ENCODE results near the gene COLEC12. TPM values are rescaled to one million over a fixed set of nuclear protein-coding genes. Genes with fewer than 3 reads are reported as not detected.

The COLEC12 gene
- total and polyA plus RNA-seq, 2 experiments from 2014 or later = 61.1 to 69.0 TPM

DNA sequence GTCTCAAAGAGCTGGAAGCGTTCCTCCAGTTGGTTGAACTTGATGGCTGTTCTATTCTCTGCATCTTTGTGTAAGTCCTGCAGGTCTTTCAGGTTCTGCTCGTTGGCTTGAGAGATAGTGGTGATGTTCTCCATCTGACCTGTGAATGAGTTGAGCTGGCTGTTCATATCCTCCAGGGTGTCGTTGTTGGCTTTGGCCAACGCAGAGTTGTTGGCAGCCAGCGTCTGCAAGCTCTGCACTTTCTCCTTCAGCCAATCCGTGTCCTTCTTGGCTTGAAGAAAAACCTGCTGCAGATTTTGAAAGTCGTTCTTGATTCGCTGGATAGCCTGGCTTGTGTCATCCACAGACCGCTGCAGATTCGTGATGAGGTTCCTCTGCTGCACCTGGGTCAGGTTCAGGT is 153.9 kb downstream of the COLEC12 start:
- Histone ChIP-seq H3K36me3 (peaks cover 9% of the 10 kb centered on the region), H3K4me3 (no peak overlapping the region), H3K4me1 (ENCODE audit: low read depth) (peaks cover 18% of the 10 kb centered on the region), H3K27ac (no peak overlapping the region), H3K9me3 (ENCODE audit: low read depth) (no peaks in the 10 kb centered on the region), H3K27me3 (no peaks in the 10 kb centered on the region)
- TF ChIP-seq, protein P1, sequence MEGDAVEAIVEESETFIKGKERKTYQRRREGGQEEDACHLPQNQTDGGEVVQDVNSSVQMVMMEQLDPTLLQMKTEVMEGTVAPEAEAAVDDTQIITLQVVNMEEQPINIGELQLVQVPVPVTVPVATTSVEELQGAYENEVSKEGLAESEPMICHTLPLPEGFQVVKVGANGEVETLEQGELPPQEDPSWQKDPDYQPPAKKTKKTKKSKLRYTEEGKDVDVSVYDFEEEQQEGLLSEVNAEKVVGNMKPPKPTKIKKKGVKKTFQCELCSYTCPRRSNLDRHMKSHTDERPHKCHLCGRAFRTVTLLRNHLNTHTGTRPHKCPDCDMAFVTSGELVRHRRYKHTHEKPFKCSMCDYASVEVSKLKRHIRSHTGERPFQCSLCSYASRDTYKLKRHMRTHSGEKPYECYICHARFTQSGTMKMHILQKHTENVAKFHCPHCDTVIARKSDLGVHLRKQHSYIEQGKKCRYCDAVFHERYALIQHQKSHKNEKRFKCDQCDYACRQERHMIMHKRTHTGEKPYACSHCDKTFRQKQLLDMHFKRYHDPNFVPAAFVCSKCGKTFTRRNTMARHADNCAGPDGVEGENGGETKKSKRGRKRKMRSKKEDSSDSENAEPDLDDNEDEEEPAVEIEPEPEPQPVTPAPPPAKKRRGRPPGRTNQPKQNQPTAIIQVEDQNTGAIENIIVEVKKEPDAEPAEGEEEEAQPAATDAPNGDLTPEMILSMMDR (IDR thresholded peaks at IDR 0.05; ENCODE audit: low read depth, low read length) = no peak
- no peak for DNase-seq (ENCODE audit: low read depth in 1 of 2, low spot score in 1 of 2)

DNA sequence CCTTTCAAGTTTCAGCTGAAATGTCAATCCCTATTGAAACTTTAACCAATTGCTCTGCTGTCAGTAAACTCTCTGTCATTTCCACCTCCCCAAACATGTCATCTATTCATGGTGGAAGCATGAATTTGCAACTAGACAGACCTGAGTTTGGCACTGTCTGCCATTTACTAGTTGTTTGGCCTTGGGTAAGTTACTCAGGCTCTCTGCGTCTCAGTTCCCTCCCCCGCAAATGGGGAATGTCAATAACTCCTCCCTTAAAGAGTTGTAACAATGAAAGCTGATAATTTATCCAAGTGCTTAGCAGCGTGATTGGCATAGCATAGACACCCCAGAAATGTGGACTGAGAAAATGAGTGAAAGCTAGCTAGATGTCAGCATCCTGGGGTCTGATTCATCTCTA is 159.4 kb downstream of the COLEC12 start:
- no peak for DNase-seq (ENCODE audit: low read depth in 1 of 2, low spot score in 1 of 2)
- Histone ChIP-seq H3K4me1 (ENCODE audit: low read depth) (peaks cover 18% of the 10 kb centered on the region), H3K36me3 (peaks cover 6% of the 10 kb centered on the region), H3K9me3 (ENCODE audit: low read depth) (no peaks in the 10 kb centered on the region), H3K27ac (no peak overlapping the region), H3K27me3 (no peaks in the 10 kb centered on the region), H3K4me3 (no peak overlapping the region)
- TF ChIP-seq, protein P1 (IDR thresholded peaks at IDR 0.05; ENCODE audit: low read depth, low read length) = no peak

DNA sequence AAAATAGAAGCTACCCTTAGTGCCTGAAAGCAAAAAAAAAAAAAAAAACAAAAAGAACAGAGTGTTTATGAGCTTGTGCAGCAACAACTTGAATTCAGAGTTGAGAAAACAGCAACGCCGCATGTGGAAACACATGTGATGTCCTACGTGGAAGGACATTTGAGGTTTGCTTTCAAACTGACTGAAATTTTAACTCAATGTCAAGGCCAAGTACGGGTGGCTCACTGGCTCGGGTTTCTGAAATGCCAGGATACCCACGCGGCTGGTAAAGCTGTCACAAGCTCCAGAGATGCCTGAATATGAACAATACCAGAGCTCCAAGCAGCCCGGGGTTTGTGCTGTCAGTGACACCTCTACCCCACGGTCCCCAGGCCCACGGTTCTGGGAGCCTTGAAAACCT is 160.5 kb downstream of the COLEC12 start:
- H3K27ac ChIP-seq = no peak overlapping the region
- H3K9me3 ChIP-seq (ENCODE audit: low read depth) = no peaks in the 10 kb centered on the region
- no peaks in the 10 kb centered on the region for H3K27me3 ChIP-seq
- TF ChIP-seq, protein P1 (IDR thresholded peaks at IDR 0.05; ENCODE audit: low read depth, low read length) = no peak
- no peaks in the 10 kb centered on the region for H3K36me3 ChIP-seq
- H3K4me1 ChIP-seq (ENCODE audit: low read depth) = peaks cover 17% of the 10 kb centered on the region
- DNase-seq (ENCODE audit: low read depth in 1 of 2, low spot score in 1 of 2) = no peak
- H3K4me3 ChIP-seq = no peak overlapping the region

DNA sequence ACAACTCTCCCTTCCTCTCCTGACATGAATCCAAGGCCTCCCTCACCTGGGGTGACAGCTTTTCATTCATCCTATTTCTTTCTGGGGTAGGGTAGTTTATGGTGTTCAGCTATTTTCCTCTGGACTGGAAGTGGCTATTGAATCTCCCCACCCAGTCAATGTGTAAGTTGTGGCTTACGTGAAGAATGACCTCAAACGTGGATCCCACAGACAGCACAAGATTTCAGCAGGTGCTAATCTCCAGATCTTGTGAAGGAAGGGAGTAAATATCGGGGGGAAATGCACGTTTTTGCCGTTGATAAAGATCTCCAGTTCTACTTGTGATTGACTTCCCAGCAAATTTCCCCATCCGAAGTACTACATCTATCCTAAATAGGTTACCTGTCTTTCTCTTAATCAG is 161.3 kb downstream of the COLEC12 start:
- no peaks in the 10 kb centered on the region for H3K36me3 ChIP-seq
- TF ChIP-seq, protein P1 (IDR thresholded peaks at IDR 0.05; ENCODE audit: low read depth, low read length) = no peak
- DNase-seq (ENCODE audit: low read depth in 1 of 2, low spot score in 1 of 2) = no peak
- H3K4me3 ChIP-seq = no peak overlapping the region
- H3K4me1 ChIP-seq (ENCODE audit: low read depth) = peaks cover 9% of the 10 kb centered on the region
- H3K27ac ChIP-seq = no peak overlapping the region
- no peaks in the 10 kb centered on the region for H3K9me3 ChIP-seq (ENCODE audit: low read depth)
- H3K27me3 ChIP-seq = no peaks in the 10 kb centered on the region

DNA sequence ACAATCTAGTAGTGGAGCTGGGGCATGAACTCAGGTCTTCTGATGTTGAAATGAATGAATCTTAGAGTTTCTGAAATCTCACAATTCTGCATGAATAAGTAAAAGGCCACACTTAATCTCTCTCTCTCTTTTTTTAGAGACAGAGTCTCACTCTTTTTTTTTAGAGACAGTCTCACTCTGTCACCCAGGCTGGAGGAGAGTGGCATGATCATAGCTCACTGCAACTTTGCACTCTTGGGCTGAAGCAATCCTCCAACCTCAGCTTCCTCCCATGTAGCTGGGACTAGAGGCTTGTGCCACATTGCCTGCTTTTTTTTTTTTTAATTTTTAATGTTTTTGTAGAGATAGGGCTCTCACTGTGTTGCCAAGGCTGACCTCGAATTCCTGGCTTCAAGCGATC is 163.8 kb downstream of the COLEC12 start:
- DNase-seq (ENCODE audit: low read depth in 1 of 2, low spot score in 1 of 2) = no peak
- Histone ChIP-seq H3K9me3 (ENCODE audit: low read depth) (no peaks in the 10 kb centered on the region), H3K4me3 (no peak overlapping the region), H3K27me3 (no peaks in the 10 kb centered on the region), H3K36me3 (no peaks in the 10 kb centered on the region), H3K4me1 (ENCODE audit: low read depth) (no peaks in the 10 kb centered on the region), H3K27ac (no peak overlapping the region)
- TF ChIP-seq, protein P1 (IDR thresholded peaks at IDR 0.05; ENCODE audit: low read depth, low read length) = no peak

DNA sequence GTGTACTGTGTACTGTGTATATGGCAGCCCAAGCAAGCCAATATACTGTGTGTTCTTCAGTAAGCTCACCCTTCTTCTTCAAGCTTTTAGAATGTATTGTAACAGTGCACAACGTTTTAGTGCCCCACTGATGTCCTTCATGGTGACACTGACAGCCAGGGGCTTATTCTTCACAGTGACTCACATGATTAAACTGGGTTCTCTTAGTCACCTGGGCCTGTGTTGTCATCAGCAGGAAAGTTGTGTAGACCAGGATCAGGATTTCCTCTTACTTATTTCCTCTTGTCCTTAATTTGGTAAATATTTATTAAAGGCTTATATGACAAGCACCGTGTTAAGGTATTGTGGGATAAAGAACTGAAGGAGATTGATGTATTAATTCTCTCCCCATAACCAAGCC is 164.8 kb downstream of the COLEC12 start:
- Histone ChIP-seq H3K27ac (no peak overlapping the region), H3K4me3 (no peak overlapping the region), H3K36me3 (no peaks in the 10 kb centered on the region), H3K9me3 (ENCODE audit: low read depth) (no peaks in the 10 kb centered on the region), H3K4me1 (ENCODE audit: low read depth) (no peaks in the 10 kb centered on the region), H3K27me3 (no peaks in the 10 kb centered on the region)
- no peak for DNase-seq (ENCODE audit: low read depth in 1 of 2, low spot score in 1 of 2)
- TF ChIP-seq, protein P1 (IDR thresholded peaks at IDR 0.05; ENCODE audit: low read depth, low read length) = no peak
